HEK293 (cell line): ENCODE data around the gene CXXC4.

Experiments
- SETDB1 ChIP-seq: IDR thresholded peaks from one replicate; pipeline ENCODE4 v1.6.1; 2017; ENCODE audit warnings: mild to moderate bottlenecking, low read length, moderate library complexity, mixed read lengths; ENCODE audit not compliant: insufficient read length
- ZIC2 ChIP-seq: fragments of 450-650 bp; formaldehyde crosslinking; IDR thresholded peaks from 2 replicates; pipeline ENCODE4 v1.5.1; 2016; ENCODE audit warnings: missing biosample characterization, missing genetic modification characterization
- ZNF785 ChIP-seq: fragments of 450-650 bp; formaldehyde crosslinking; IDR thresholded peaks from 2 replicates; pipeline ENCODE4 v1.5.1; 2016; ENCODE audit warnings: missing biosample characterization, missing genetic modification characterization
- TF ChIP-seq, protein P1 (sequence below): fragments of 450-650 bp; formaldehyde crosslinking; IDR thresholded peaks from 2 replicates; pipeline ENCODE4 v1.5.1; 2016; ENCODE audit warnings: missing biosample characterization, missing genetic modification characterization
- TF ChIP-seq, protein P2 (sequence below): fragments of 450-650 bp; formaldehyde crosslinking; IDR thresholded peaks from 2 replicates; pipeline ENCODE4 v1.5.1; 2016; ENCODE audit warnings: missing biosample characterization, missing genetic modification characterization
- TF ChIP-seq, protein P3 (sequence below): fragments of 450-650 bp; formaldehyde crosslinking; IDR thresholded peaks from 2 replicates; pipeline ENCODE4 v1.5.1; 2016; ENCODE audit warnings: missing biosample characterization, missing genetic modification characterization, low read depth

DNA sequence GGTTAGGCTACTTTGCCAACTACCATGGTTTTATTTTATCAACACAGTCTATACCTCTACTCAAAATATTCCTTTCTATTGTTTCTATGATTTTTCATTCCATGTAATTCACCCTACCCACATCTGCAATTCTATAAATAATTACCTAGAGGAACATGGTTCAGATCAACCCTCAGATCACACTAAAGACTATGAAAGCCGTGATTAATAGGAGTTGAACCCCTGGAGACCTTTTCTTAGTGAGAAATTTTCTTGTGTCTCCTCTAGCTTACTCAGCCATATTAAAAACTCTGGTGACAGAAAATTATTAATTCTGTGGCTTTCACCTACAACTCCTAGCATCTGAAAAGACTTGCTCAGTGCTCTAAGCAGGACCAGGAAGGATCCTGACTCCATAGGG lies 38.5 kb upstream of the CXXC4 start:
- TF ChIP-seq, protein P1, sequence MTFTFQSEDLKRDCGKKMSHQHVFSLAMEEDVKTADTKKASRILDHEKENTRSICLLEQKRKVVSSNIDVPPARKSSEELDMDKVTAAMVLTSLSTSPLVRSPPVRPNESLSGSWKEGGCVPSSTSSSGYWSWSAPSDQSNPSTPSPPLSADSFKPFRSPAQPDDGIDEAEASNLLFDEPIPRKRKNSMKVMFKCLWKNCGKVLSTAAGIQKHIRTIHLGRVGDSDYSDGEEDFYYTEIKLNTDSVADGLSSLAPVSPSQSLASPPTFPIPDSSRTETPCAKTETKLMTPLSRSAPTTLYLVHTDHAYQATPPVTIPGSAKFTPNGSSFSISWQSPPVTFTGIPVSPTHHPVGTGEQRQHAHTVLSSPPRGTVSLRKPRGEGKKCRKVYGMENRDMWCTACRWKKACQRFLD (tag by site-specific recombination) = no peak
- TF ChIP-seq, protein P2, sequence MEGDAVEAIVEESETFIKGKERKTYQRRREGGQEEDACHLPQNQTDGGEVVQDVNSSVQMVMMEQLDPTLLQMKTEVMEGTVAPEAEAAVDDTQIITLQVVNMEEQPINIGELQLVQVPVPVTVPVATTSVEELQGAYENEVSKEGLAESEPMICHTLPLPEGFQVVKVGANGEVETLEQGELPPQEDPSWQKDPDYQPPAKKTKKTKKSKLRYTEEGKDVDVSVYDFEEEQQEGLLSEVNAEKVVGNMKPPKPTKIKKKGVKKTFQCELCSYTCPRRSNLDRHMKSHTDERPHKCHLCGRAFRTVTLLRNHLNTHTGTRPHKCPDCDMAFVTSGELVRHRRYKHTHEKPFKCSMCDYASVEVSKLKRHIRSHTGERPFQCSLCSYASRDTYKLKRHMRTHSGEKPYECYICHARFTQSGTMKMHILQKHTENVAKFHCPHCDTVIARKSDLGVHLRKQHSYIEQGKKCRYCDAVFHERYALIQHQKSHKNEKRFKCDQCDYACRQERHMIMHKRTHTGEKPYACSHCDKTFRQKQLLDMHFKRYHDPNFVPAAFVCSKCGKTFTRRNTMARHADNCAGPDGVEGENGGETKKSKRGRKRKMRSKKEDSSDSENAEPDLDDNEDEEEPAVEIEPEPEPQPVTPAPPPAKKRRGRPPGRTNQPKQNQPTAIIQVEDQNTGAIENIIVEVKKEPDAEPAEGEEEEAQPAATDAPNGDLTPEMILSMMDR (tag by site-specific recombination) = no peak
- TF ChIP-seq ZNF785 (tag by site-specific recombination) = no peak
- TF ChIP-seq, protein P3, sequence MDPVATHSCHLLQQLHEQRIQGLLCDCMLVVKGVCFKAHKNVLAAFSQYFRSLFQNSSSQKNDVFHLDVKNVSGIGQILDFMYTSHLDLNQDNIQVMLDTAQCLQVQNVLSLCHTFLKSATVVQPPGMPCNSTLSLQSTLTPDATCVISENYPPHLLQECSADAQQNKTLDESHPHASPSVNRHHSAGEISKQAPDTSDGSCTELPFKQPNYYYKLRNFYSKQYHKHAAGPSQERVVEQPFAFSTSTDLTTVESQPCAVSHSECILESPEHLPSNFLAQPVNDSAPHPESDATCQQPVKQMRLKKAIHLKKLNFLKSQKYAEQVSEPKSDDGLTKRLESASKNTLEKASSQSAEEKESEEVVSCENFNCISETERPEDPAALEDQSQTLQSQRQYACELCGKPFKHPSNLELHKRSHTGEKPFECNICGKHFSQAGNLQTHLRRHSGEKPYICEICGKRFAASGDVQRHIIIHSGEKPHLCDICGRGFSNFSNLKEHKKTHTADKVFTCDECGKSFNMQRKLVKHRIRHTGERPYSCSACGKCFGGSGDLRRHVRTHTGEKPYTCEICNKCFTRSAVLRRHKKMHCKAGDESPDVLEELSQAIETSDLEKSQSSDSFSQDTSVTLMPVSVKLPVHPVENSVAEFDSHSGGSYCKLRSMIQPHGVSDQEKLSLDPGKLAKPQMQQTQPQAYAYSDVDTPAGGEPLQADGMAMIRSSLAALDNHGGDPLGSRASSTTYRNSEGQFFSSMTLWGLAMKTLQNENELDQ (tag by site-specific recombination) = no peak
- TF ChIP-seq SETDB1 = no peak
- no peak for TF ChIP-seq ZIC2
